Superior temporal gyrus (tissue), 1 donor: ENCODE measurements around the gene RPL29.

Experiments
- DNase-seq: peaks from one replicate; pipeline ENCODE4 v3.0.0-alpha.2; 2016; ENCODE audit errors: extremely low spot score

Gene RPL29

GRCh38 chr3:52026041-52026440 is 30.3 kb upstream of the RPL29 start:
- no peak for DNase-seq

GRCh38 chr3:52025453-52025852 is 29.8 kb upstream of the RPL29 start:
- DNase-seq: no peak

GRCh38 chr3:52024765-52025452 is 29.2 kb upstream of the RPL29 start:
- no peak for DNase-seq

GRCh38 chr3:52023860-52024764 is 28.4 kb upstream of the RPL29 start:
- no peak for DNase-seq

- DNase-seq: no peak
These were observed 27.5 kb upstream of the RPL29 start for GRCh38 chr3:52023101-52023770.

DNA sequence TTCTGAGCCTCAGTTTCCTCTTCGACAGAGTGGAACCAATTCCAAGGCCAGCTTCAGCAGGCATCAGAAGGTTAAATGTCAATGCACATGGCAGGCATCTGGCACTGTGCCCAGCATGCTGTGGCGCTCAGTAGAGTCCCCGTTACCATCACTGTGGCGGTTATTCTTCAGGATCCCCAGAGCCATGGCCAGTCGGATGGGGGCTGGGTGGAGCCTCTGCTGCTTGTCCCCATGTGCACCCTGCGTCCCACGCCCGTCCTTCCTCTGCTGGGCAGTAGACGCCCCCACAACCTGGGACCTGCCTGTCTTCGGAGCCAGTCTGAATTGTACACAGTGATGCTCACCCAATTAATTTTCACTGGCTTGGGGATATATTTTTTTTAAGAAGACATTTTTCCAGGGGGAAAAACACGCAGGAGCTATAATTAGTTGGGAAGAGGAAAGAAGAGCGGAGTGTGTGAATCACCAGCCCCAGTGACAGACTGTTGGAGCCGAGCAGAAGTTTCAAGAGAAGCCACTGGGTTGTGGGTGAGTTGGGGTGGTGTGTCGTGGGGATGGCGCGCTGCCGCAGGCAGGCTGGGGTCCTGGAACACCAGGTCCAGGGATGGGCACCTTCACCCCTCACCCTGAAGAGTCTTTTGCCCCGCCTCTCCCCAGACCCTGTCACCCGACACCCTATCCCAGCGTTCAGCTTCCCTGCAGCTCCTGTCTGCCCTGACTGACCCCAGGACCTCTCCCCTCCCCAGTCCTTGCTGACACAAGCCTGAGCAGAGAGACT is 26.8 kb upstream of the RPL29 start:
- no peak for DNase-seq

- no peak for DNase-seq
These were observed 26.0 kb upstream of the RPL29 start for GRCh38 chr3:52021489-52022268.

DNA sequence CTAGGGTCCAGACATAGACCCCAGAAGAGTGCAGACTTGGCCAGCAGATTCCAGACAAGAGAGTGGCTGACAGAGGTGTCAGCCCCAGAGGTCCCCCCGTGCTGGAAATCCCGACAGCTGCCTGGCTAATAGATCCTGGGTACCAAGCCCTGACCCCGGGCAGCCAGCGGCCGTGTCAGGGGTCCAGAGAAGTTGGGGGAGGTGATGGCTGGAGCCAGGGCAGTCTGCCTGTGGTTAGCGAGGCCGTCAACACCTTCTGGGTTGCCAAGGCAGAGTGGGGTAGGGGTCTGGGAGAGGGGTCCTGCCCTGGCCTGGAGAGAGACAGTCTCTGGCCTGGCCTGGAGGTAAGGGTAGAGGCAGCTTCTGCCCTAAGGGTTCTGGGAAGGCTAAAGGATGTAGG is 25.1 kb upstream of the RPL29 start:
- no peak for DNase-seq

GRCh38 chr3:52019352-52020080 is 23.8 kb upstream of the RPL29 start:
- no peak for DNase-seq

DNA sequence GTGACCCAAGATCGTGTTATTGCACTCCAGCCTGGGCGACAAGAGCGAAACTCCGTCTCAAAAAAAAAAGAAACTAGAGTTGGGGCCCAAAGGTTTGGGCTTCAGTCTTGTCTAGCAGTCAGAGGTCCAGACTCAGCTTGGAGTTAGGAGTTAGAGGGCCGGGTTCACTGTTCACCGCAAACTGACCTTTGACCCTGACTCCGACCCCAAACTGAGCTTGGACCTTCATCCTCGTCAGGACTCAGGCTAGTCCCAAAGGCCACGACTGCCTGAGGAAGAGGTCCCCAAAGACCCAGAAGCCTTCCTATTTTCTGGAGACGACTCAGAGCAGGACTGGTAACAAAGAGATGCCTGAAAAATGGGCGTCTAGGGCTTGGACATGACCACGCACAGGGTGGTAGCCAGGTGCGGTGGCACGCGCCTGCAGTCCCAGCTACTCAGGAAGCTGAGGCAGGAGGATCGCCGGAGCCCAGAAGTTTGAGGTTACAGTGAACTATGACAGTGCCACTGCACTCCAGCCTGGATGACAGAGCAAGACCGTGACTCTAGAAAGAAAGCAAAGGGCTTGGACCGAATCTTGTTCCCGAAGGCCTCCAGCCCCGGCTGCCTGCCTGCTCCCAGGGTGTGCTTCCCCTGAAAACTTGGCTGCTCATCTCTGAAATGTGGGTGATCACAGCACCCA is 22.8 kb upstream of the RPL29 start:
- no peak for DNase-seq

- no peak for DNase-seq
These were observed 21.9 kb upstream of the RPL29 start for GRCh38 chr3:52017586-52017985.

DNA sequence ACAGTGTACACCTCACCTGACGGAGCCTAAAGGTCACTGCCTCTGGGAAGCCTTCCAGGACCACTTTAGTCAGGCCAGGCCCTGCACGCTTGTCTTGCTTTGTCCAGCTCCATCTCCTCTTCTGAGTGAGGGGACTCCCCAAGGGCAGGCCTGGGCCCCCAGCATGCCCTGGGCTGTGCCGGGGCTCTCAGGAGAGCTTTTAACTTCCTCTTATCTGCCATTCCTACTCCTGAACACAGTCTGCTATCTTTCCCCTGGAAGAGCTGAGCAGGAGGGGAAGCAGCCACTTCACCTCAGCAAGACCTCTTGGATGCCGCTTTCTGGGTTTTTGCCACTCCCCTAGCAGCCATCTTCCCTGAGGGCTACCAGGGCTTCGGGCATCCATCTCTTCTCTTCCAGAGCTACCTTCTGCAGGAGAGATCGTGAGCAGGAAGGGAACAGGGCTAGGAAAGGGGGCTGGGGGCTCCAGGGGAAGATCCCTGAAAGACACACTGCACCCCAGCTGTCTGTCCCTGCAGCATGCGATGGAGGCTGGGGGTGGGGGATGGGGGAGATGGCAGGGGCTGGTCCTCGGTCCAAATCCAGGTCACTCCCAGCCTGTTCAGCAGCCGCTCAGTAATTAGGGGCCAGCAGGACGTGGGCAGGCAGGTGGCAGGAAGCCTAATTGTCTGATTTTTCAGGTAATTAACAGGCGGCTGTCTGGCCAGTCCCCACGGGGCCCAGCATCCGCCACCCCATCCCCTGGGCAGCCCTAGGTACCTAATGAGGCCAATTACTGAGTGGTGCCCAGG is 19.9 kb upstream of the RPL29 start:
- DNase-seq: no peak

GRCh38 chr3:52014613-52015012 is 18.9 kb upstream of the RPL29 start:
- no peak for DNase-seq

GRCh38 chr3:52013802-52014598 is 18.3 kb upstream of the RPL29 start:
- no peak for DNase-seq

- no peak for DNase-seq
These were observed 17.0 kb upstream of the RPL29 start for GRCh38 chr3:52012699-52013098.

DNA sequence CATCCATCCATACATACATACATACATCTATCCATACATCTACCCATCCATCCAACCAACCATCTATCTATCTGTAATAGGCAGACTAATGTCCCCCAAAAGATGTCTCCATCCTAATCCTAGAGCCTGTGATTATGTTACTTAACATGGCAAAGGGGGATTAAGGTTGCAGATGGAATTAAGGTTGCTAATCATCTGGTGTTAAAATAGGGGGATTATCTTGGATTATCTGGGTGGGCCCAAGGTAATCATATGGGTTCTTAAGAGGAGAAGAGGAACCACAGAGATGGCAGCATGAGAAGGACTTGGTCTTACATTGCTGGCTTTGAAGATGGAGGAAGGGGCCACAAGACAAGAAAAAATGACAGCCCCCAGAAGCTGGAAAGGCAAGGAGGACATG is 14.7 kb upstream of the RPL29 start:
- DNase-seq: no peak

DNA sequence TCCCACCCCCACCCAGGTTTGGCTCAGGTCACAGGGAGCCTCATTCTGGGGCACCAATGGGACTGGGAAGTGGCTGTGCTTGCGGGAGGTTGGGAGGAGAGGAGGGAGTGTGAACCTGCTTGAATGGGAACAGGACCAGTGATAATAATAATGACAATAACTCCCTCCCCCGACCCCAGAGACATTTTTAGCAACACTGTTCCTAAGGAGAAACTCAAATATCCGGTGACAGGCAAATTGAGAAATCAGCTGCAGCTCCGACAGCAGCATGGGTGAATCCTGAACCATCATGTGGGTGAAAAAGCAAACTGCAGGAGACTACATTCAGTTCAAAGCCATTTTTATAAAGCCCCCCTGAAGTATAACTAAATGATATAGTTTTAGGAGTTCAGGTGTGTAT is 11.6 kb upstream of the RPL29 start:
- DNase-seq: no peak

DNA sequence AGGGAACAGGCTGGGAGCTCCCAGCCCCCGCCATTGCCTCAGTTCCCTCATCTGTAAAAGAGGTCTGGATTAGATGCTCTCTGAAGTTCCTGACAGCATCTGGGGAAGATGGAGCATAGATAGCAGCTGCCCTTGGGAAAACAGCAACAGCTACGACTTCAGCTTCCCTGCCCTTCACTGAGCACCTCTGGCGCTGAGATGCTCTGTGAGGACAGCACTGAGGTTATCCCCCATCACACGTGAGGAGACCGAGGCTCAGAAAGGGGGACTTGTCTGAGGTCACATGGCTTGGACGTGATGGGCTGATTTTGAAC is 11.1 kb upstream of the RPL29 start:
- DNase-seq: no peak
